OCI-LY7 (cell line): ENCODE measurements around the gene LSM11.

Experiments
- CTCF ChIP-seq: fragments of 200-600 bp; sonication (generic); conservative IDR thresholded peaks from 2 replicates; pipeline ENCODE4 v1.5.1; 2014; ENCODE audit warnings: mild to moderate bottlenecking, antibody characterized with exemption, low read length, moderate library complexity, mixed read lengths
- EZH2phosphoT487 ChIP-seq: fragments of 200-600 bp; sonication (generic); IDR thresholded peaks from 2 replicates; pipeline ENCODE4 v1.6.1; 2018; ENCODE audit warnings: low read depth, borderline replicate concordance, mild to moderate bottlenecking, mixed run types, antibody characterized with exemption, low read length, moderate library complexity, mixed read lengths

DNA sequence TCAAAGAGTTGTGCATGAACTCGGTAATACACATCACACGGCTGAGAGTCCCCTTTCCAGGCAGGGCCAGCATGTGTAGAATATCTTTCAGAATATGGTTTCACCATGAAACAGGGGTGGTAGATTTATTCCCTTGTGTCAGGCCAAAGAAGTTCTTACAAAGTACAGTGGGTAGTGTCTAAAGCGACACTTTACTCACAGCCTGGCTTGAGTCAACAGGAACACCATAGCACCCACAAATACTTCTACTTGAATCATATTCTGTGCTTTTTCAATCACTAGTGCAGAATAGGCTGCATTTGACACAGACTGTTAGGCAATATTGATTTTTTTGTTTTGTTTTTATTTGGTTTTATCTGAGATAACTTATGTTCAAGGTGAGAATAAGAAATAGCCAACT is 12.6 kb downstream of the LSM11 start:
- TF ChIP-seq CTCF (no peak), EZH2phosphoT487 (no peak)
